ENCODE measurements around the gene MBOAT1. TPM values are rescaled to one million over a fixed set of nuclear protein-coding genes. Genes with fewer than 3 reads are reported as not detected.
"Not testable (repeated sequence)": the region's sequence is repeated elsewhere in the genome, so short reads cannot be mapped to it uniquely, and the experiment has no call there.

The MBOAT1 gene
- total RNA-seq, 2 donors from 2014 or later, result 5.0 to 7.0 TPM

DNA sequence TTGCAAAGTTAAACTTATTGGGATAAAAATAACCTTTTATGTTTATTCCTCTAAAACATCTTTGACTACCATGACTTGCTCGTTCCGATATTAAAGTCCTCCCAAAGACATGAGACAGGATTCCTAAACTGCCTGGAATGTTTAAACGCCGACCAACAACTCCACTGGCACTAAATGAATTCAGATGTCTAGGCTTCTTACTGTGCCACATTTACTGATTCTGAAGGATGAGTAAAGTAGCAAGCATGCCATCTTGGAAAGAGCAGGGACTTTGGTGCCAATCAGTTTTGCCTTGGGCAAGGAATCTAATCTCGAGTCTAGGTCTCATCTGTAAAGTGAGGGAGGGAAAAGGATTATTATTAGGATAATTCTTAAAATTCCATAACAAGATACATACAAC lies 25.3 kb downstream of the MBOAT1 start:
- H3K4me3 ChIP-seq, result no peak overlapping the region
- no peaks in the 10 kb centered on the region for H3K9me3 ChIP-seq
- no peak for TF ChIP-seq CTCF (IDR thresholded peaks at IDR 0.05)
- H3K36me3 ChIP-seq, result no peaks in the 10 kb centered on the region
- H3K4me1 ChIP-seq, result peaks cover 0 to 11% of the 10 kb centered on the region in 2 donors
- H3K27me3 ChIP-seq, result no peaks in the 10 kb centered on the region
- H3K27ac ChIP-seq, result no peak overlapping the region
- DNase-seq (ENCODE audit: low spot score), result no peak

GRCh38 chr6:20183706-20184105 lies 28.6 kb downstream of the MBOAT1 start:
- Histone ChIP-seq H3K9me3 (no peaks in the 10 kb centered on the region), H3K36me3 (no peaks in the 10 kb centered on the region), H3K27ac (peak overlapping the region in 1 of 2 donors; percentile 79), H3K4me3 (no peak overlapping the region), H3K4me1 (peaks cover 0 to 28% of the 10 kb centered on the region in 2 donors), H3K27me3 (no peaks in the 10 kb centered on the region)
- DNase-seq (ENCODE audit: low spot score), result no peak
- TF ChIP-seq CTCF (IDR thresholded peaks at IDR 0.05), result no peak

- Histone ChIP-seq H3K4me3 (no peak overlapping the region), H3K27me3 (no peaks in the 10 kb centered on the region), H3K36me3 (no peaks in the 10 kb centered on the region), H3K9me3 (no peaks in the 10 kb centered on the region), H3K27ac (peak overlapping the region; percentile 71 to 79), H3K4me1 (peaks cover 0 to 28% of the 10 kb centered on the region in 2 donors)
- DNase-seq (ENCODE audit: low spot score), result no peak
- no peak for TF ChIP-seq CTCF (IDR thresholded peaks at IDR 0.05)
These were observed 29.2 kb downstream of the MBOAT1 start for GRCh38 chr6:20182926-20183521.

GRCh38 chr6:20182069-20182468 lies 30.2 kb downstream of the MBOAT1 start:
- no peak for TF ChIP-seq CTCF (IDR thresholded peaks at IDR 0.05)
- no peaks in the 10 kb centered on the region for H3K27me3 ChIP-seq
- DNase-seq (ENCODE audit: low spot score), result no peak
- no peaks in the 10 kb centered on the region for H3K36me3 ChIP-seq
- peaks cover 0 to 28% of the 10 kb centered on the region in 2 donors for H3K4me1 ChIP-seq
- peak overlapping the region; percentile 71 to 79 for H3K27ac ChIP-seq
- H3K9me3 ChIP-seq, result no peaks in the 10 kb centered on the region
- no peak overlapping the region for H3K4me3 ChIP-seq

DNA sequence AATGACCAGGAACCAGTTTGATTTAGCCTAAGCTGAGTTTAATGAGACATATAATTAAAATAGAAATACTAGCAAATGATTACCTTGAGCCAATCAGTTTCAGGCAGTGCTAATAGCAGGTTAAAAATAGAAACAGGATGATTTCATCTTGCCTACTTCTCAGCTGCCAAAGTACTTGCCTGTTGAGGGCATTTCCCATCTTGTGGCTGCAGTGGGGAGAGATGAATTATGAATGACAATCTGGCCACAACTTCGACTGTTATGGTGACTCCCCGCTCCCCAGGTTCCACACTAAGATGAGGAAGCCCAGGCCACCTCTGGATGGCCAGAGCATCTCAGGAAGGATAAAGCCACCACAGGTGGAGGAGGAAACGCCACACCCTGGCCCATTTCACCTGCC lies 31.3 kb downstream of the MBOAT1 start:
- Histone ChIP-seq H3K9me3 (no peaks in the 10 kb centered on the region), H3K4me3 (no peak overlapping the region), H3K27ac (peak overlapping the region; percentile 71 to 79), H3K27me3 (no peaks in the 10 kb centered on the region), H3K4me1 (peaks cover 0 to 28% of the 10 kb centered on the region in 2 donors), H3K36me3 (no peaks in the 10 kb centered on the region)
- no peak for DNase-seq (ENCODE audit: low spot score)
- no peak for TF ChIP-seq CTCF (IDR thresholded peaks at IDR 0.05)

GRCh38 chr6:20179287-20180045 lies 32.8 kb downstream of the MBOAT1 start:
- H3K36me3 ChIP-seq; H3K4me3 ChIP-seq; H3K27ac ChIP-seq; DNase-seq (ENCODE audit: low spot score); H3K27me3 ChIP-seq; H3K9me3 ChIP-seq: not testable (repeated sequence)
- H3K4me1 ChIP-seq, result peaks cover 0 to 28% of the 10 kb centered on the region in 2 donors
